Measurements from ENCODE around the gene BRD4. TPM values are rescaled to one million over a fixed set of nuclear protein-coding genes. Genes with fewer than 3 reads are reported as not detected.

Gene BRD4
- total and polyA plus RNA-seq, 10 of the 15 experiments (the other 5 are each of a cell fraction or from before 2014, with no cell fraction given), result 5.3 to 84.4 (median 11.8) TPM

- no peak for TF ChIP-seq RELB (IDR thresholded peaks at IDR 0.05; ENCODE audit: low read depth)
- no peak for TF ChIP-seq SKIL (IDR thresholded peaks at IDR 0.05; ENCODE audit: low read depth, poor library complexity, severe bottlenecking)
- TF ChIP-seq ZZZ3 (IDR thresholded peaks at IDR 0.05; ENCODE audit: control insufficient read depth, insufficient read length, low read depth), result no peak
- TF ChIP-seq BHLHE40 (IDR thresholded peaks at IDR 0.05; ENCODE audit: borderline replicate concordance in 1 of 2, low read depth in 2 of 2, low read length in 1 of 2), result no peak
These were observed 31.7 kb downstream of the BRD4 start (continued) for GRCh38 chr19:15300533-15301197.

DNA sequence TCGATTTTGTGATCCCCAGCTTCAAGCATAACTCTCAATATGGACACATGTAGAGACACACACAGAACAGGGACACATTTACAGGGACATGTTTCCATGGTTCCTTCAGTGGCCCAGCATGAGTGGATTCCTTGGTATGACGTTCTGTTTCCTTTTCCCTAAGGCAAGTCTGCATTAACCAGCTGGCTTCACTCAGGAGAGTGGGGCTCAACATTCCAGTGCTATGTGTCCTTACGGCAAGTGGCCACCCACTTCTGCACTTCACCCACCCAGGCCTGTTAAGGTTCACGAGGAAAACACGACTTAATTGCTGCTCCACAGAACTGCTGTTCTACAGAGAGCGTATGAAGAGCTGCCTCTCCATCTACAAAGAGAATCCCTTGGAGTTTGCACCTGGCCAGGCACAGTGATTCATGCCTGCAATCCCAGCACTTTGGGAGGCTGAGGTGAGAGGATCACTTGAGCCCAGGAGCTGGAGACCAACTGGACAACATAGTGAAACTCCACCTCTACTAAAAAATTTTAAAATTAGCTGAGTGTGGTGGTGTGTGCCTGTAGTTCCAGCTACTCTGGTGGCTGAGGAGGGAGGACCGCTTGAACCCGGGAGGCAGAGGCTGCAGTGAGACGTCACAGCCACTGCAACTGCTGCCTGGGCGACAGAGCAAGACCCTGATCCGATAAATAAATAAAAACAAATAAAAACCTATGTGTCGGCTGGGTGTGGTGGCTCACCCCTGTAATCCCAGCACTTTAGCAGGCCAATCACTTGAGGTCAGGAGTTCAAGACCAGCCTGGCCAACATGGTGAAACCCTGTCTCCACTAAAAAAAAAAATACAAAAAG lies 32.5 kb downstream of the BRD4 start:
- no peak overlapping the region for H3K4me3 ChIP-seq
- ChIA-PET SMC1A (ENCODE audit: uncharacterized antibody, unreplicated experiment) (interaction anchor here (1.8 kb wide), 1 partner anchor 8 kb away, joined by 4 read pairs; no protein-coding TSS in a partner anchor), RAD21 (ENCODE audit: unreplicated experiment) (no interaction called here), CTCF (interaction anchor here (1.8 kb wide), 1 partner anchor 12 kb away, joined by 4 read pairs; no protein-coding TSS in a partner anchor), POLR2A (no interaction called here)
- ATAC-seq (no peak), DNase-seq (ENCODE audit: low read depth, low spot score) (no peak), FAIRE-seq (no peak)
- no peak overlapping the region for H3K9ac ChIP-seq (ENCODE audit: control insufficient read depth, insufficient read depth, low read length)
- no peak overlapping the region for H2AFZ ChIP-seq (ENCODE audit: control insufficient read depth, low read depth, low read length)
- H4K20me1 ChIP-seq (ENCODE audit: control insufficient read depth, insufficient read depth), result peaks cover 29% of the 10 kb centered on the region
- WGBS (ENCODE audit: insufficient coverage, insufficient replicate concordance, low lambda C conversion rate, missing lambda C conversion rate), result 89% methylated on average over 12 of the region's 12 CpGs
- in situ Hi-C loops (cut with MboI) (no loop called here), intact Hi-C loops (cut with micrococcal nuclease; ENCODE audit: unreplicated experiment) (no loop called here)
- no peak overlapping the region for H3K27ac ChIP-seq (ENCODE audit: control insufficient read depth, insufficient read depth)
- H3K4me1 ChIP-seq (ENCODE audit: control insufficient read depth, insufficient read depth, low read length), result peaks cover 17% of the 10 kb centered on the region; the same call in 1 of the 2 replicates
- no peaks in the 10 kb centered on the region for H3K27me3 ChIP-seq (replicated peaks in 1 of 2; ENCODE audit: control insufficient read depth in 2 of 2, insufficient read depth in 2 of 2, low read length in 1 of 2)
- peaks cover 3 to 6% of the 10 kb centered on the region in 2 experiments; a peak in 3 of 4 replicates for H3K36me3 ChIP-seq (ENCODE audit: control insufficient read depth in 2 of 2, insufficient read depth in 2 of 2, low read length in 1 of 2)
- H3K4me2 ChIP-seq (ENCODE audit: control insufficient read depth, insufficient read depth), result 0 out of 2 replicates have a peak overlapping the region, but pooled peaks have one; percentile 22
- H3K79me2 ChIP-seq (ENCODE audit: control insufficient read depth, insufficient read depth, low read length), result peaks cover 90% of the 10 kb centered on the region
- H3K9me3 ChIP-seq (replicated peaks; ENCODE audit: control insufficient read depth, insufficient read depth, low read length), result no peaks in the 10 kb centered on the region; the same call in 2 of the 3 replicates
- BruUV-seq (replicated peaks), result no TSS peak
- TF ChIP-seq CREM (IDR thresholded peaks at IDR 0.05; ENCODE audit: low read depth) (no peak), IKZF2 (IDR thresholded peaks at IDR 0.05) (no peak), TCF3 (IDR thresholded peaks at IDR 0.05; ENCODE audit: borderline replicate concordance, insufficient read depth, low read depth, low read length) (no peak), HDGF (IDR thresholded peaks at IDR 0.05) (no peak), RBBP5 (conservative IDR thresholded peaks at IDR 0.05) (no peak), FOXM1 (IDR thresholded peaks at IDR 0.05; ENCODE audit: low read depth, low read length) (no peak), RB1 (IDR thresholded peaks at IDR 0.05; ENCODE audit: borderline replicate concordance) (no peak)
- TF ChIP-seq, protein P1, sequence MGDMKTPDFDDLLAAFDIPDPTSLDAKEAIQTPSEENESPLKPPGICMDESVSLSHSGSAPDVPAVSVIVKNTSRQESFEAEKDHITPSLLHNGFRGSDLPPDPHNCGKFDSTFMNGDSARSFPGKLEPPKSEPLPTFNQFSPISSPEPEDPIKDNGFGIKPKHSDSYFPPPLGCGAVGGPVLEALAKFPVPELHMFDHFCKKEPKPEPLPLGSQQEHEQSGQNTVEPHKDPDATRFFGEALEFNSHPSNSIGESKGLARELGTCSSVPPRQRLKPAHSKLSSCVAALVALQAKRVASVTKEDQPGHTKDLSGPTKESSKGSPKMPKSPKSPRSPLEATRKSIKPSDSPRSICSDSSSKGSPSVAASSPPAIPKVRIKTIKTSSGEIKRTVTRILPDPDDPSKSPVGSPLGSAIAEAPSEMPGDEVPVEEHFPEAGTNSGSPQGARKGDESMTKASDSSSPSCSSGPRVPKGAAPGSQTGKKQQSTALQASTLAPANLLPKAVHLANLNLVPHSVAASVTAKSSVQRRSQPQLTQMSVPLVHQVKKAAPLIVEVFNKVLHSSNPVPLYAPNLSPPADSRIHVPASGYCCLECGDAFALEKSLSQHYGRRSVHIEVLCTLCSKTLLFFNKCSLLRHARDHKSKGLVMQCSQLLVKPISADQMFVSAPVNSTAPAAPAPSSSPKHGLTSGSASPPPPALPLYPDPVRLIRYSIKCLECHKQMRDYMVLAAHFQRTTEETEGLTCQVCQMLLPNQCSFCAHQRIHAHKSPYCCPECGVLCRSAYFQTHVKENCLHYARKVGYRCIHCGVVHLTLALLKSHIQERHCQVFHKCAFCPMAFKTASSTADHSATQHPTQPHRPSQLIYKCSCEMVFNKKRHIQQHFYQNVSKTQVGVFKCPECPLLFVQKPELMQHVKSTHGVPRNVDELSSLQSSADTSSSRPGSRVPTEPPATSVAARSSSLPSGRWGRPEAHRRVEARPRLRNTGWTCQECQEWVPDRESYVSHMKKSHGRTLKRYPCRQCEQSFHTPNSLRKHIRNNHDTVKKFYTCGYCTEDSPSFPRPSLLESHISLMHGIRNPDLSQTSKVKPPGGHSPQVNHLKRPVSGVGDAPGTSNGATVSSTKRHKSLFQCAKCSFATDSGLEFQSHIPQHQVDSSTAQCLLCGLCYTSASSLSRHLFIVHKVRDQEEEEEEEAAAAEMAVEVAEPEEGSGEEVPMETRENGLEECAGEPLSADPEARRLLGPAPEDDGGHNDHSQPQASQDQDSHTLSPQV (IDR thresholded peaks at IDR 0.05), result no peak
